Esophagus muscularis mucosa (tissue), 4 donors: Measurements from ENCODE around the gene FBP1. TPM values are rescaled to one million over a fixed set of nuclear protein-coding genes. Genes with fewer than 3 reads are reported as not detected.
"Not testable (repeated sequence)": the region's sequence is repeated elsewhere in the genome, so short reads cannot be mapped to it uniquely, and the experiment has no call there.

Source experiments
- DNase-seq: peaks from one replicate; pipeline ENCODE4 v3.0.0-alpha.2; 2017; ENCODE audit errors: extremely low spot score
- H3K27ac ChIP-seq, 4 donors: fragments of 200-600 bp; sonication (generic); replicated peaks in 1 of 4; 1 replicate in 3 of 4; 2 replicates in 1 of 4; pipeline ENCODE4 v1.5.1; 2016 to 2019; ENCODE audit warnings: mild to moderate bottlenecking in 1 of 4
- H3K27me3 ChIP-seq, 4 donors: fragments of 200-600 bp; sonication (generic); one replicate each; pipeline versions ENCODE4 v1.5.1 to v1.6.0; 2016 to 2019
- H3K36me3 ChIP-seq, 4 donors: fragments of 200-600 bp; sonication (generic); one replicate each; pipeline ENCODE4 v1.5.1; 2016 to 2019
- H3K4me1 ChIP-seq, 4 donors: fragments of 200-600 bp; sonication (generic); one replicate each; pipeline ENCODE4 v1.5.1; 2016 to 2019
- H3K4me3 ChIP-seq, 4 donors: fragments of 200-600 bp; sonication (generic); 1 replicate in 2 of 4; 2 replicates in 2 of 4; pipeline ENCODE4 v1.5.1; 2016 to 2019; ENCODE audit warnings: mild to moderate bottlenecking in 4 of 4, moderate library complexity in 1 of 4
- H3K9me3 ChIP-seq, 4 donors: fragments of 200-600 bp; sonication (generic); 1 replicate in 3 of 4; 2 replicates in 1 of 4; pipeline ENCODE4 v1.5.1; 2016 to 2019
- EP300 ChIP-seq: sonication (generic); formaldehyde crosslinking; IDR thresholded peaks from one replicate; pipeline ENCODE4 v1.6.1; 2017; ENCODE audit warnings: antibody characterized with exemption
- POLR2A ChIP-seq: fragments of 450-650 bp; IDR thresholded peaks from one replicate; pipeline ENCODE4 v1.6.1; 2017; ENCODE audit warnings: antibody characterized with exemption, moderate library complexity, mild to moderate bottlenecking, low read depth
- POLR2AphosphoS5 ChIP-seq, 2 donors: sonication (generic); formaldehyde crosslinking; IDR thresholded peaks; one replicate each; pipeline ENCODE4 v1.6.1; 2017; ENCODE audit warnings: antibody characterized with exemption in 2 of 2
- WGBS: methylation state at CpG from one replicate; pipeline ENCODE4 v1.1.5; 2018; 5-methylcytosine and 5-hydroxymethylcytosine counted together
- intact Hi-C: fragments of 100-400 bp; cut with DNase I; formaldehyde crosslinking; loops from one replicate; pipeline ENCODE4 v1.15.1; 2023
- total RNA-seq, 4 donors: library from RNA; depleted of rRNA; stranded (reverse); fragments of >200 nt; gene quantifications; one replicate each; pipeline versions ENCODE4 v1.1.0 to v1.2.1, GENCODE V29; 2016
- TF ChIP-seq, protein P1 (sequence below), 3 experiments: fragments of 200-600 bp in 2 of 3; fragments of 450-650 bp in 1 of 3; sonication (generic) in 2 of 3; IDR thresholded peaks; one replicate each; pipeline ENCODE4 v1.5.1; 2017 to 2019; ENCODE audit warnings: antibody characterized with exemption in 3 of 3, mild to moderate bottlenecking in 2 of 3, moderate library complexity in 1 of 3

The FBP1 gene
- total RNA-seq, 4 donors from 2014 or later = 1.2 to 4.6 (median 2.2) TPM

DNA sequence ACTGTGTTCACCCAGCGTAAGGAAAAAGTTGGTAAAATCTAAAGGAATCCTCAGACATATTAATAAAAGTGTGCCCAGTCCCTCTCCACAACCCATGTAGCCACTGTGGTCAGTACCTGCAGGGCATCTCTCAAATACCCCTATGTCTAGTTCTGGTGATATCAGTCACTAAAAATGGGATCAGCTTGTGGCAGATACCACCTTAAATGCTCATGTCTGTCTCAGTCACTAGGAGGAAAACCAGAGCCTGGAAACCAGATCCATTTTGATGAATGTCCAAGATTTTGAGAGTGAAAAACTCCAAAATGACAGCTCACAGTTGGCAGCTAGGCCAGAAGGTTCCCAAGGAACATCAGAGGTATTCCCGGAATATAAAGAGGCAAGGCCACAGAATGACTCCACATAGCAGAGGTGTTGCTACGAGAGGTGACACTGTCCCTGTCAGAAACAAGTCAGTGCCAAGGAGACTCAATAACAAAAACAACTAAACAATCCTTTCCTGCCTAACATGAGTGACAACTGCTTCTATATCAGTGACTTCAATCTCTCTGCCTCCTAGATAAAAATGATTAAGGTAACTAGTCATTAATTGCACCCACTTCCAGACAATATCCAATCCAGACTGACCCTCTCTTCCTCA is 70.9 kb downstream of the FBP1 start:
- 70% methylated on average over 3 of the region's 3 CpGs for WGBS
- peaks cover 0 to 3% (median 0%) of the 10 kb centered on the region in 4 donors for H3K27me3 ChIP-seq
- no peaks in the 10 kb centered on the region for H3K9me3 ChIP-seq
- no peaks in the 10 kb centered on the region for H3K4me1 ChIP-seq
- TF ChIP-seq POLR2A (no peak), EP300 (no peak), POLR2AphosphoS5 (IDR thresholded peaks at IDR 0.05) (no peak)
- TF ChIP-seq, protein P1, sequence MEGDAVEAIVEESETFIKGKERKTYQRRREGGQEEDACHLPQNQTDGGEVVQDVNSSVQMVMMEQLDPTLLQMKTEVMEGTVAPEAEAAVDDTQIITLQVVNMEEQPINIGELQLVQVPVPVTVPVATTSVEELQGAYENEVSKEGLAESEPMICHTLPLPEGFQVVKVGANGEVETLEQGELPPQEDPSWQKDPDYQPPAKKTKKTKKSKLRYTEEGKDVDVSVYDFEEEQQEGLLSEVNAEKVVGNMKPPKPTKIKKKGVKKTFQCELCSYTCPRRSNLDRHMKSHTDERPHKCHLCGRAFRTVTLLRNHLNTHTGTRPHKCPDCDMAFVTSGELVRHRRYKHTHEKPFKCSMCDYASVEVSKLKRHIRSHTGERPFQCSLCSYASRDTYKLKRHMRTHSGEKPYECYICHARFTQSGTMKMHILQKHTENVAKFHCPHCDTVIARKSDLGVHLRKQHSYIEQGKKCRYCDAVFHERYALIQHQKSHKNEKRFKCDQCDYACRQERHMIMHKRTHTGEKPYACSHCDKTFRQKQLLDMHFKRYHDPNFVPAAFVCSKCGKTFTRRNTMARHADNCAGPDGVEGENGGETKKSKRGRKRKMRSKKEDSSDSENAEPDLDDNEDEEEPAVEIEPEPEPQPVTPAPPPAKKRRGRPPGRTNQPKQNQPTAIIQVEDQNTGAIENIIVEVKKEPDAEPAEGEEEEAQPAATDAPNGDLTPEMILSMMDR (IDR thresholded peaks at IDR 0.05) = no peak
- no peaks in the 10 kb centered on the region for H3K36me3 ChIP-seq
- H3K27ac ChIP-seq = no peak overlapping the region
- DNase-seq = peak; percentile 87
- no peak overlapping the region for H3K4me3 ChIP-seq
- intact Hi-C loops = no loop called here

DNA sequence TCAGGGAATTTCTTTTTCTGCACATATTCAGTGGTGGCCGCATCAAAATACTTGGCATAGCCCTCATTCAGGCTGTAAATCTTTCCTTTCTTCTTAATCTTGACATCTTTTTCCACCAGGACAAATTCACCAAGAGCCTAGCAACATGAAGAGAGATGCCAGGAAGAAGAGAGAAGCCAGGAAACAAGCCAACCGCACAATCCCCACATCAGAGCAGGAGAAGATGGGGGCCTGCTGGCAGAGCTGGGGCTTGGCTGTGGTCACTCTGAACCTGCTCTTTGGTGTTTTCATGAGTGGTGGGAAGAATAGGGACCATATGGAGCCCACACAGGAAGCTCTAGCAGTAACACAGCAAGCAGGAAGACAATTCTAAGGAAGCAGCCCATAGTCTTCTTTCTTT is 72.0 kb downstream of the FBP1 start:
- intact Hi-C loops = no loop called here
- Histone ChIP-seq H3K36me3 (no peaks in the 10 kb centered on the region), H3K4me1 (no peaks in the 10 kb centered on the region), H3K4me3 (no peak overlapping the region), H3K9me3 (no peaks in the 10 kb centered on the region), H3K27ac (no peak overlapping the region), H3K27me3 (no peaks in the 10 kb centered on the region)
- TF ChIP-seq POLR2A (no peak), POLR2AphosphoS5 (IDR thresholded peaks at IDR 0.05) (no peak), EP300 (no peak)
- TF ChIP-seq, protein P1 (IDR thresholded peaks at IDR 0.05) = no peak
- 82% methylated on average over 2 of the region's 2 CpGs for WGBS
- no peak for DNase-seq

DNA sequence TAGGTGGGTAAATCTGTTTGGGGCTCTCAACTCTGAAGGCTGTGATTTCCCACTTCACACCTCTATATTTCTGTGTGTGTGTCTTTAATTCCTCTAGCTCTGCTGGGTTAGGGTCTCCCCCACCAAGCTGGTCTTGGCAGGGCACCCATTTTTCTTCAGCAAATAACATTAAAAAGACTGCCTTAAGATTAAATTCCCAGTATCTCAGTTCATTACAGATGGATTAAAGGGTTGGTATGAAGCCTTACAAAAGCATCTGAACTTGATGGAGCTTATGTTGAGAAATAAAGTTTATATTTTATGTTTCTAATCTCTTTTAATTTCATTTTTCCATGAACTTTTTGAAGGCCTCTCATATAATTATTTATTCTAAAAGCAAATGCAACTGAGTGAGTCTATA is 72.8 kb downstream of the FBP1 start:
- intact Hi-C loops = no loop called here

DNA sequence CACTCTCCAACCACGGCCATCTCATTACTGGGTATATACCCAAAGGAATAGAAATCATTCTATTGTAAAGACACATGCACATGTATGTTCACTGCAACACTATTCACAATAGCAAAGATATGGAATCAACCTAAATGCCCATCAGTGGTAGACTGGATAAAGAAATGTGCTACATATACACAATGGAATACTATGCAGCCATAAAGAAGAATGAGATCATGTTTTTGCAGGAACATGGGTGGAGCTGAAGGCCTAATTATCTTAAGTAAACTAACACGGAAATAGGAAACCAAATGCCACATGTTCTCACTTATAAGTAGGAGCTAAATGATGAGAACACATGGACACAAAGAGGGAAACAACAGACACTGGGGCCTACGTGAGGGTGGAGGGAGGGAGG is 75.0 kb downstream of the FBP1 start:
- H3K4me1 ChIP-seq, H3K4me3 ChIP-seq, H3K36me3 ChIP-seq, intact Hi-C loops, H3K9me3 ChIP-seq, H3K27me3 ChIP-seq, H3K27ac ChIP-seq, DNase-seq: not testable (repeated sequence)
- 73% methylated on average over 3 of the region's 3 CpGs for WGBS

More for the DNA sequence above, 72.8 kb downstream of the FBP1 start:
- no peaks in the 10 kb centered on the region for H3K4me1 ChIP-seq
- no peak overlapping the region for H3K4me3 ChIP-seq
- no peaks in the 10 kb centered on the region for H3K36me3 ChIP-seq
- no peaks in the 10 kb centered on the region for H3K9me3 ChIP-seq
- DNase-seq = no peak
- TF ChIP-seq, protein P1 (IDR thresholded peaks at IDR 0.05) = no peak
- TF ChIP-seq EP300 (no peak), POLR2AphosphoS5 (IDR thresholded peaks at IDR 0.05) (no peak), POLR2A (no peak)
- H3K27ac ChIP-seq = no peak overlapping the region
- peaks cover 0 to 3% (median 0%) of the 10 kb centered on the region in 4 donors for H3K27me3 ChIP-seq

DNA sequence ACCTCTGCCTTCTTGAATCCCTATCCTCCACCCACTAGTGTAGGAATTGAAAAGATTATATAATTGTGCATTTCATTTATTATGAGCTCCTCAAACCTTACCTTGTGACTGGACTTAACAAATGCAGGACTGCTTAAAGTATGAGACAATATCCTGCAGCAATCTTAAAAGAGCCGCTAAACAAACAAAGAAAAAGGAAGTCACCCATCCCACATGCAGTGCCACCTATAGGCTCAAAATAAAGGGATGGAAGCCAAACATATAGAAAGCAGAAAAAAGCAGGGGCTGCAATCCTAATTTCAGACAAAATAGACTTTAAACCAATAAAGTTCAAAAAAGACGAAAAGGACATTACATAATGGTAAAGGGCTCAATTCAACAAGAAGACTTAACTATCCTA is 75.8 kb downstream of the FBP1 start:
- TF ChIP-seq, protein P1 (IDR thresholded peaks at IDR 0.05) = no peak
- TF ChIP-seq POLR2AphosphoS5 (IDR thresholded peaks at IDR 0.05) (no peak), POLR2A (no peak), EP300 (no peak)
- Histone ChIP-seq H3K4me3 (no peak overlapping the region), H3K27me3 (peaks cover 0 to 5% (median 0%) of the 10 kb centered on the region in 4 donors), H3K9me3 (no peaks in the 10 kb centered on the region), H3K4me1 (no peaks in the 10 kb centered on the region), H3K27ac (no peak overlapping the region), H3K36me3 (no peaks in the 10 kb centered on the region)
- WGBS = 62% methylated on average over 2 of the region's 2 CpGs
- intact Hi-C loops = no loop called here
- DNase-seq = no peak
